ENCODE data around the gene MYD88. TPM values are rescaled to one million over a fixed set of nuclear protein-coding genes. Genes with fewer than 3 reads are reported as not detected.

MYD88 gene
- total and polyA plus RNA-seq, 9 of the 15 experiments (the other 6 are each of a cell fraction or from before 2014, with no cell fraction given): 3.2 to 47.3 (median 27.6) TPM

GRCh38 chr3:38165722-38166387 is 27.4 kb downstream of the MYD88 start (continued):
- TF ChIP-seq, protein P1, sequence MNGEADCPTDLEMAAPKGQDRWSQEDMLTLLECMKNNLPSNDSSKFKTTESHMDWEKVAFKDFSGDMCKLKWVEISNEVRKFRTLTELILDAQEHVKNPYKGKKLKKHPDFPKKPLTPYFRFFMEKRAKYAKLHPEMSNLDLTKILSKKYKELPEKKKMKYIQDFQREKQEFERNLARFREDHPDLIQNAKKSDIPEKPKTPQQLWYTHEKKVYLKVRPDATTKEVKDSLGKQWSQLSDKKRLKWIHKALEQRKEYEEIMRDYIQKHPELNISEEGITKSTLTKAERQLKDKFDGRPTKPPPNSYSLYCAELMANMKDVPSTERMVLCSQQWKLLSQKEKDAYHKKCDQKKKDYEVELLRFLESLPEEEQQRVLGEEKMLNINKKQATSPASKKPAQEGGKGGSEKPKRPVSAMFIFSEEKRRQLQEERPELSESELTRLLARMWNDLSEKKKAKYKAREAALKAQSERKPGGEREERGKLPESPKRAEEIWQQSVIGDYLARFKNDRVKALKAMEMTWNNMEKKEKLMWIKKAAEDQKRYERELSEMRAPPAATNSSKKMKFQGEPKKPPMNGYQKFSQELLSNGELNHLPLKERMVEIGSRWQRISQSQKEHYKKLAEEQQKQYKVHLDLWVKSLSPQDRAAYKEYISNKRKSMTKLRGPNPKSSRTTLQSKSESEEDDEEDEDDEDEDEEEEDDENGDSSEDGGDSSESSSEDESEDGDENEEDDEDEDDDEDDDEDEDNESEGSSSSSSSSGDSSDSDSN (IDR thresholded peaks at IDR 0.05; ENCODE audit: borderline replicate concordance in 1 of 2, low read depth in 2 of 2, low read length in 2 of 2): peak in 1 of 2 experiments; percentile 64; a peak in 1 of 4 replicates
- TF ChIP-seq TARDBP (IDR thresholded peaks at IDR 0.05): no peak
- no peak for TF ChIP-seq FOXJ3 (CRISPR knock-in tag; IDR thresholded peaks at IDR 0.05)
- no peak for TF ChIP-seq ARID3B (CRISPR knock-in tag; IDR thresholded peaks at IDR 0.05; ENCODE audit: borderline replicate concordance)
- TF ChIP-seq ZBED1 (IDR thresholded peaks at IDR 0.05): no peak
- peak; percentile 29; the same call in 1 of the 2 replicates for TF ChIP-seq SIN3B (IDR thresholded peaks at IDR 0.05; ENCODE audit: low read depth)
- TF ChIP-seq, protein P2, sequence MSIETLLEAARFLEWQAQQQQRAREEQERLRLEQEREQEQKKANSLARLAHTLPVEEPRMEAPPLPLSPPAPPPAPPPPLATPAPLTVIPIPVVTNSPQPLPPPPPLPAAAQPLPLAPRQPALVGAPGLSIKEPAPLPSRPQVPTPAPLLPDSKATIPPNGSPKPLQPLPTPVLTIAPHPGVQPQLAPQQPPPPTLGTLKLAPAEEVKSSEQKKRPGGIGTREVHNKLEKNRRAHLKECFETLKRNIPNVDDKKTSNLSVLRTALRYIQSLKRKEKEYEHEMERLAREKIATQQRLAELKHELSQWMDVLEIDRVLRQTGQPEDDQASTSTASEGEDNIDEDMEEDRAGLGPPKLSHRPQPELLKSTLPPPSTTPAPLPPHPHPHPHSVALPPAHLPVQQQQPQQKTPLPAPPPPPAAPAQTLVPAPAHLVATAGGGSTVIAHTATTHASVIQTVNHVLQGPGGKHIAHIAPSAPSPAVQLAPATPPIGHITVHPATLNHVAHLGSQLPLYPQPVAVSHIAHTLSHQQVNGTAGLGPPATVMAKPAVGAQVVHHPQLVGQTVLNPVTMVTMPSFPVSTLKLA (conservative IDR thresholded peaks at IDR 0.05): no peak; a peak in 2 of 4 replicates
- no peak for TF ChIP-seq ZFP30 (CRISPR knock-in tag; IDR thresholded peaks at IDR 0.05; ENCODE audit: borderline replicate concordance)
- TF ChIP-seq, protein P3, sequence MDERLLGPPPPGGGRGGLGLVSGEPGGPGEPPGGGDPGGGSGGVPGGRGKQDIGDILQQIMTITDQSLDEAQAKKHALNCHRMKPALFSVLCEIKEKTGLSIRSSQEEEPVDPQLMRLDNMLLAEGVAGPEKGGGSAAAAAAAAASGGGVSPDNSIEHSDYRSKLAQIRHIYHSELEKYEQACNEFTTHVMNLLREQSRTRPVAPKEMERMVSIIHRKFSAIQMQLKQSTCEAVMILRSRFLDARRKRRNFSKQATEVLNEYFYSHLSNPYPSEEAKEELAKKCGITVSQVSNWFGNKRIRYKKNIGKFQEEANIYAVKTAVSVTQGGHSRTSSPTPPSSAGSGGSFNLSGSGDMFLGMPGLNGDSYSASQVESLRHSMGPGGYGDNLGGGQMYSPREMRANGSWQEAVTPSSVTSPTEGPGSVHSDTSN (CRISPR knock-in tag; IDR thresholded peaks at IDR 0.05; ENCODE audit: low read depth): no peak
- TF ChIP-seq, protein P3 (tag; conservative IDR thresholded peaks at IDR 0.05; ENCODE audit: low read depth): no peak; the same call in 1 of the 2 replicates
- no peak for TF ChIP-seq ZNF592 (IDR thresholded peaks at IDR 0.05)
- TF ChIP-seq ZKSCAN1 (IDR thresholded peaks at IDR 0.05; ENCODE audit: low read depth, low read length): no peak
- no peak for TF ChIP-seq ZNF644 (tag; IDR thresholded peaks at IDR 0.05; ENCODE audit: low read depth)
- TF ChIP-seq HNRNPH1 (optimal IDR thresholded peaks at IDR 0.05; ENCODE audit: low read depth, low read length): no peak
- no peak for TF ChIP-seq CHD1 (IDR thresholded peaks at IDR 0.05; ENCODE audit: low read length)
